ENCODE measurements around the gene MAN2C1. TPM values are rescaled to one million over a fixed set of nuclear protein-coding genes. Genes with fewer than 3 reads are reported as not detected.
"Not testable (repeated sequence)": the region's sequence is repeated elsewhere in the genome, so short reads cannot be mapped to it uniquely, and the experiment has no call there.

The MAN2C1 gene
- total RNA-seq (2014; rRNA removed; shearing (Covaris generic)), result 32.6 and 42.6 TPM in 2 replicates

GRCh38 chr15:75367913-75368688, at the start of gene MAN2C1:
MAN2C1 (minus strand) TSS chr15:75368607; CDS start chr15:75368583, 24 bp downstream.
- DNase-seq (ENCODE audit: low spot score), result peak; percentile 92

GRCh38 chr15:75416584-75416983, 48.2 kb upstream of the MAN2C1 start:
- no peak for DNase-seq (ENCODE audit: low spot score)

GRCh38 chr15:75410196-75410595, 41.8 kb upstream of the MAN2C1 start:
- DNase-seq (ENCODE audit: low spot score), result no peak

GRCh38 chr15:75407083-75407482, 38.7 kb upstream of the MAN2C1 start:
- no peak for DNase-seq (ENCODE audit: low spot score)

- DNase-seq (ENCODE audit: low spot score), result no peak
Observed at GRCh38 chr15:75403892-75404291, 35.5 kb upstream of the MAN2C1 start.

GRCh38 chr15:75397494-75397893, 29.1 kb upstream of the MAN2C1 start:
- DNase-seq (ENCODE audit: low spot score), result no peak

- no peak for DNase-seq (ENCODE audit: low spot score)
Observed at GRCh38 chr15:75389791-75390382, 21.5 kb upstream of the MAN2C1 start.

GRCh38 chr15:75383986-75384385, 15.6 kb upstream of the MAN2C1 start:
- not testable (repeated sequence) for DNase-seq (ENCODE audit: low spot score)

- DNase-seq (ENCODE audit: low spot score), result no peak
Observed at GRCh38 chr15:75380773-75381172, 12.4 kb upstream of the MAN2C1 start.

- DNase-seq (ENCODE audit: low spot score), result no peak
Observed at GRCh38 chr15:75371901-75372688, 3.7 kb upstream of the MAN2C1 start.

- DNase-seq (ENCODE audit: low spot score), result no peak
Observed at GRCh38 chr15:75371486-75371885, 3.1 kb upstream of the MAN2C1 start.

GRCh38 chr15:75369897-75370581, 1.6 kb upstream of the MAN2C1 start:
- no peak for DNase-seq (ENCODE audit: low spot score)

- DNase-seq (ENCODE audit: low spot score), result no peak
Observed at GRCh38 chr15:75368689-75369239, 357 bp upstream of the MAN2C1 start.

GRCh38 chr15:75367406-75367912, 948 bp downstream of the MAN2C1 start:
- DNase-seq (ENCODE audit: low spot score), result no peak

- no peak for DNase-seq (ENCODE audit: low spot score)
Observed at GRCh38 chr15:75367006-75367405, 1.4 kb downstream of the MAN2C1 start.

- DNase-seq (ENCODE audit: low spot score), result no peak
Observed at GRCh38 chr15:75366163-75366562, 2.2 kb downstream of the MAN2C1 start.

GRCh38 chr15:75364881-75365280, 3.5 kb downstream of the MAN2C1 start:
- no peak for DNase-seq (ENCODE audit: low spot score)

- DNase-seq (ENCODE audit: low spot score), result no peak
Observed at GRCh38 chr15:75363786-75364185, 4.6 kb downstream of the MAN2C1 start.

- DNase-seq (ENCODE audit: low spot score), result no peak
Observed at GRCh38 chr15:75362642-75363249, 5.7 kb downstream of the MAN2C1 start.

- no peak for DNase-seq (ENCODE audit: low spot score)
Observed at GRCh38 chr15:75361989-75362641, 6.3 kb downstream of the MAN2C1 start.
